ENCODE measurements around the gene SLC16A12. TPM values are rescaled to one million over a fixed set of nuclear protein-coding genes. Genes with fewer than 3 reads are reported as not detected.

Gene SLC16A12
- total and polyA plus RNA-seq, 2 of the 13 experiments (the other 11 are each of a cell fraction or from before 2014, with no cell fraction given), result 0.02 TPM; not detected in 1

DNA sequence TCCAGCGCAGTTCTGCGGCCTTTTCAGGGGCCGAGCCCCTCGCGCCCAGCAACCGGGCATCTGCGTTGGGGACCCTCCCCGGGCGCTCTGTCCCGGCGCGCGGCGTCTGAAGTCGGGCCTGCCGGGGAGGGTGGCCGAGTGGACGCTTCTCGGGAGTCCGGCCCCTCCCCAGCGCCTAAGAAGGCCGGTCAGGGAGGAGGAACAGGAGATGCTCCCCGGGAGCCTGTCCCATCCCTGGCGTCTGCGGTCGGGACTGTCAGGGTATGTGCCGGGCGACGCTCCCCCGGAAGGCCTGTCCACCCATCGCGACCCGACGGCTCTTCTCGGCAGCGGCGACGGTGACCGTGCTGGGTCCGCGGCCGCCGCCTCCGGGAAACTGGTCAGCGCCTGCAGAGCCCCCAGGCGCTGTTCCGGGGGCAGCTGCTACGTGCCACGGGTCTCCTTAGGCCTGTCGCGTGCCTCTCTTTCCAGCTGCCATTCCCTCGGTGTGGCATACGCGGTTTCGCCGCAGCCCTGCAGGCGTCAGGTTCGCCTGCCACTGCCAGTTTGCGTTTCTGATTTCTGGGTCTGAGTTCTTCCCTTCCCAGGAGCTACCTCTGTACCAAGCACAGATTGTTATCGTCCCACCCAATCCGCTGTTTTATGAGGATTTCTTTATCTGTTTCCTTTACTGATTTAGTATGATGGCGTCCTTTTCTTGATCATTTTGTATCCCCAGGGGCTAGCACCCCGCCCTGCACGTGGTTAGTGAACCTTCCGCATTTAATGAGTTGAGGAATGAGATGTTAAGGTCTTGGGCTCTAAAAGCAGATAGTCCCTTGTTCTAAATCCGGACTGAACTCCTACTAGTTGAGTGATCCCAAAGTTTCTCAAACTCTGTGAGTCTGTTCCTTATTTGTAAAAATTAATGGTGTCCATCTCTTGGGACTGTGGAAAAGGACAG is 120.2 kb downstream of the SLC16A12 start (continued):
- TF ChIP-seq, protein P1, sequence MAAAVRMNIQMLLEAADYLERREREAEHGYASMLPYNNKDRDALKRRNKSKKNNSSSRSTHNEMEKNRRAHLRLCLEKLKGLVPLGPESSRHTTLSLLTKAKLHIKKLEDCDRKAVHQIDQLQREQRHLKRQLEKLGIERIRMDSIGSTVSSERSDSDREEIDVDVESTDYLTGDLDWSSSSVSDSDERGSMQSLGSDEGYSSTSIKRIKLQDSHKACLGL (CRISPR knock-in tag; IDR thresholded peaks at IDR 0.05), result peak; percentile 69; the same call in 1 of the 2 replicates
- TF ChIP-seq NFKB2 (CRISPR knock-in tag; IDR thresholded peaks at IDR 0.05; ENCODE audit: borderline replicate concordance), result peak; percentile 71; the same call in 1 of the 2 replicates
- TF ChIP-seq KLF11 (CRISPR knock-in tag; IDR thresholded peaks at IDR 0.05), result no peak
- TF ChIP-seq, protein P2, sequence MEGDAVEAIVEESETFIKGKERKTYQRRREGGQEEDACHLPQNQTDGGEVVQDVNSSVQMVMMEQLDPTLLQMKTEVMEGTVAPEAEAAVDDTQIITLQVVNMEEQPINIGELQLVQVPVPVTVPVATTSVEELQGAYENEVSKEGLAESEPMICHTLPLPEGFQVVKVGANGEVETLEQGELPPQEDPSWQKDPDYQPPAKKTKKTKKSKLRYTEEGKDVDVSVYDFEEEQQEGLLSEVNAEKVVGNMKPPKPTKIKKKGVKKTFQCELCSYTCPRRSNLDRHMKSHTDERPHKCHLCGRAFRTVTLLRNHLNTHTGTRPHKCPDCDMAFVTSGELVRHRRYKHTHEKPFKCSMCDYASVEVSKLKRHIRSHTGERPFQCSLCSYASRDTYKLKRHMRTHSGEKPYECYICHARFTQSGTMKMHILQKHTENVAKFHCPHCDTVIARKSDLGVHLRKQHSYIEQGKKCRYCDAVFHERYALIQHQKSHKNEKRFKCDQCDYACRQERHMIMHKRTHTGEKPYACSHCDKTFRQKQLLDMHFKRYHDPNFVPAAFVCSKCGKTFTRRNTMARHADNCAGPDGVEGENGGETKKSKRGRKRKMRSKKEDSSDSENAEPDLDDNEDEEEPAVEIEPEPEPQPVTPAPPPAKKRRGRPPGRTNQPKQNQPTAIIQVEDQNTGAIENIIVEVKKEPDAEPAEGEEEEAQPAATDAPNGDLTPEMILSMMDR (CRISPR knock-in tag; IDR thresholded peaks at IDR 0.05), result no peak; the same call in 1 of the 2 replicates
- TF ChIP-seq, protein P3, sequence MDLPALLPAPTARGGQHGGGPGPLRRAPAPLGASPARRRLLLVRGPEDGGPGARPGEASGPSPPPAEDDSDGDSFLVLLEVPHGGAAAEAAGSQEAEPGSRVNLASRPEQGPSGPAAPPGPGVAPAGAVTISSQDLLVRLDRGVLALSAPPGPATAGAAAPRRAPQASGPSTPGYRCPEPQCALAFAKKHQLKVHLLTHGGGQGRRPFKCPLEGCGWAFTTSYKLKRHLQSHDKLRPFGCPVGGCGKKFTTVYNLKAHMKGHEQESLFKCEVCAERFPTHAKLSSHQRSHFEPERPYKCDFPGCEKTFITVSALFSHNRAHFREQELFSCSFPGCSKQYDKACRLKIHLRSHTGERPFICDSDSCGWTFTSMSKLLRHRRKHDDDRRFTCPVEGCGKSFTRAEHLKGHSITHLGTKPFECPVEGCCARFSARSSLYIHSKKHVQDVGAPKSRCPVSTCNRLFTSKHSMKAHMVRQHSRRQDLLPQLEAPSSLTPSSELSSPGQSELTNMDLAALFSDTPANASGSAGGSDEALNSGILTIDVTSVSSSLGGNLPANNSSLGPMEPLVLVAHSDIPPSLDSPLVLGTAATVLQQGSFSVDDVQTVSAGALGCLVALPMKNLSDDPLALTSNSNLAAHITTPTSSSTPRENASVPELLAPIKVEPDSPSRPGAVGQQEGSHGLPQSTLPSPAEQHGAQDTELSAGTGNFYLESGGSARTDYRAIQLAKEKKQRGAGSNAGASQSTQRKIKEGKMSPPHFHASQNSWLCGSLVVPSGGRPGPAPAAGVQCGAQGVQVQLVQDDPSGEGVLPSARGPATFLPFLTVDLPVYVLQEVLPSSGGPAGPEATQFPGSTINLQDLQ (CRISPR knock-in tag; IDR thresholded peaks at IDR 0.05), result no peak
- TF ChIP-seq TARDBP (CRISPR knock-in tag; IDR thresholded peaks at IDR 0.05), result 0 out of 2 replicates have a peak, but pooled peaks have one; percentile 42
- TF ChIP-seq NR2F6 (IDR thresholded peaks at IDR 0.05), result no peak
- no peak for TF ChIP-seq NR2F6 (CRISPR knock-in tag; IDR thresholded peaks at IDR 0.05)
- TF ChIP-seq ZNF839 (CRISPR knock-in tag; IDR thresholded peaks at IDR 0.05; ENCODE audit: borderline replicate concordance), result no peak
- TF ChIP-seq, protein P4, sequence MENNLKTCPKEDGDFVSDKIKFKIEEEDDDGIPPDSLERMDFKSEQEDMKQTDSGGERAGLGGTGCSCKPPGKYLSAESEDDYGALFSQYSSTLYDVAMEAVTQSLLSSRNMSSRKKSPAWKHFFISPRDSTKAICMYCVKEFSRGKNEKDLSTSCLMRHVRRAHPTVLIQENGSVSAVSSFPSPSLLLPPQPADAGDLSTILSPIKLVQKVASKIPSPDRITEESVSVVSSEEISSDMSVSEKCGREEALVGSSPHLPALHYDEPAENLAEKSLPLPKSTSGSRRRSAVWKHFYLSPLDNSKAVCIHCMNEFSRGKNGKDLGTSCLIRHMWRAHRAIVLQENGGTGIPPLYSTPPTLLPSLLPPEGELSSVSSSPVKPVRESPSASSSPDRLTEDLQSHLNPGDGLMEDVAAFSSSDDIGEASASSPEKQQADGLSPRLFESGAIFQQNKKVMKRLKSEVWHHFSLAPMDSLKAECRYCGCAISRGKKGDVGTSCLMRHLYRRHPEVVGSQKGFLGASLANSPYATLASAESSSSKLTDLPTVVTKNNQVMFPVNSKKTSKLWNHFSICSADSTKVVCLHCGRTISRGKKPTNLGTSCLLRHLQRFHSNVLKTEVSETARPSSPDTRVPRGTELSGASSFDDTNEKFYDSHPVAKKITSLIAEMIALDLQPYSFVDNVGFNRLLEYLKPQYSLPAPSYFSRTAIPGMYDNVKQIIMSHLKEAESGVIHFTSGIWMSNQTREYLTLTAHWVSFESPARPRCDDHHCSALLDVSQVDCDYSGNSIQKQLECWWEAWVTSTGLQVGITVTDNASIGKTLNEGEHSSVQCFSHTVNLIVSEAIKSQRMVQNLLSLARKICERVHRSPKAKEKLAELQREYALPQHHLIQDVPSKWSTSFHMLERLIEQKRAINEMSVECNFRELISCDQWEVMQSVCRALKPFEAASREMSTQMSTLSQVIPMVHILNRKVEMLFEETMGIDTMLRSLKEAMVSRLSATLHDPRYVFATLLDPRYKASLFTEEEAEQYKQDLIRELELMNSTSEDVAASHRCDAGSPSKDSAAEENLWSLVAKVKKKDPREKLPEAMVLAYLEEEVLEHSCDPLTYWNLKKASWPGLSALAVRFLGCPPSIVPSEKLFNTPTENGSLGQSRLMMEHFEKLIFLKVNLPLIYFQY (CRISPR knock-in tag; IDR thresholded peaks at IDR 0.05; ENCODE audit: borderline replicate concordance), result no peak; the same call in 1 of the 2 replicates
- no peak for TF ChIP-seq NCOA5 (CRISPR knock-in tag; IDR thresholded peaks at IDR 0.05)
- TF ChIP-seq HNF4G (IDR thresholded peaks at IDR 0.05; ENCODE audit: borderline replicate concordance, low read depth, low read length), result no peak
- TF ChIP-seq HNF4G (CRISPR knock-in tag; IDR thresholded peaks at IDR 0.05; ENCODE audit: borderline replicate concordance, low read depth), result no peak
- no peak for TF ChIP-seq ZFP37 (CRISPR knock-in tag; IDR thresholded peaks at IDR 0.05; ENCODE audit: borderline replicate concordance)
- TF ChIP-seq GZF1 (CRISPR knock-in tag; IDR thresholded peaks at IDR 0.05), result no peak
- TF ChIP-seq, protein P5, sequence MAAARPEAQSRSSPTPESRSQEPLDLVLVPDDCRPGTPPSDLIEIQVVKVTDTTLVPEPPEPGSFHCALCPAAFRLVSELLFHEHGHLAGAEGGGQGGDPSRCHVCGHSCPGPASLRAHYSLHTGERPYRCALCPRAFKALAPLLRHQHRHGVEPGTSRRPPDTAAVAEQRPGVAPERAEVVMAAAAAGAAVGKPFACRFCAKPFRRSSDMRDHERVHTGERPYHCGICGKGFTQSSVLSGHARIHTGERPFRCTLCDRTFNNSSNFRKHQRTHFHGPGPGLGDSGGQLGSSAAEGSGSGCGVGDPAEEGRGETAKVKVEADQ (CRISPR knock-in tag; IDR thresholded peaks at IDR 0.05; ENCODE audit: borderline replicate concordance), result no peak
